Astrocyte of the cerebellum (primary cell): Measurements from ENCODE around the gene SHISA6.
"Not testable (repeated sequence)": the region's sequence is repeated elsewhere in the genome, so short reads cannot be mapped to it uniquely, and the experiment has no call there.

Experiments
- DNase-seq: peaks from one replicate; pipeline ENCODE4 v3.0.0-alpha.2; 2011; ENCODE audit warnings: low read depth
- H3K4me3 ChIP-seq: 2 replicates; pipeline ENCODE4 v1.5.1; 2011; ENCODE audit warnings: mild to moderate bottlenecking, low read depth, low read length, moderate library complexity
- in situ Hi-C: cut with HindIII; loops from 2 replicates; pipeline ENCODE4 v1.10.0; 2017; ENCODE audit warnings: low sequenced_read_pairs
- TF ChIP-seq, protein P1 (sequence below): IDR thresholded peaks from 2 replicates; pipeline ENCODE4 v1.5.1; 2012; ENCODE audit warnings: low read length, low read depth, moderate library complexity, mild to moderate bottlenecking; ENCODE audit errors: missing control alignments

SHISA6 gene

GRCh38 chr17:11303773-11304394, 62.9 kb downstream of the SHISA6 start:
- DNase-seq, result no peak
- TF ChIP-seq, protein P1, sequence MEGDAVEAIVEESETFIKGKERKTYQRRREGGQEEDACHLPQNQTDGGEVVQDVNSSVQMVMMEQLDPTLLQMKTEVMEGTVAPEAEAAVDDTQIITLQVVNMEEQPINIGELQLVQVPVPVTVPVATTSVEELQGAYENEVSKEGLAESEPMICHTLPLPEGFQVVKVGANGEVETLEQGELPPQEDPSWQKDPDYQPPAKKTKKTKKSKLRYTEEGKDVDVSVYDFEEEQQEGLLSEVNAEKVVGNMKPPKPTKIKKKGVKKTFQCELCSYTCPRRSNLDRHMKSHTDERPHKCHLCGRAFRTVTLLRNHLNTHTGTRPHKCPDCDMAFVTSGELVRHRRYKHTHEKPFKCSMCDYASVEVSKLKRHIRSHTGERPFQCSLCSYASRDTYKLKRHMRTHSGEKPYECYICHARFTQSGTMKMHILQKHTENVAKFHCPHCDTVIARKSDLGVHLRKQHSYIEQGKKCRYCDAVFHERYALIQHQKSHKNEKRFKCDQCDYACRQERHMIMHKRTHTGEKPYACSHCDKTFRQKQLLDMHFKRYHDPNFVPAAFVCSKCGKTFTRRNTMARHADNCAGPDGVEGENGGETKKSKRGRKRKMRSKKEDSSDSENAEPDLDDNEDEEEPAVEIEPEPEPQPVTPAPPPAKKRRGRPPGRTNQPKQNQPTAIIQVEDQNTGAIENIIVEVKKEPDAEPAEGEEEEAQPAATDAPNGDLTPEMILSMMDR, result no peak
- in situ Hi-C loops, result no loop called here
- H3K4me3 ChIP-seq, result no peak overlapping the region

GRCh38 chr17:11304568-11304967, 63.6 kb downstream of the SHISA6 start:
- TF ChIP-seq, protein P1, result no peak
- no peak overlapping the region for H3K4me3 ChIP-seq
- in situ Hi-C loops, result no loop called here
- no peak for DNase-seq

DNA sequence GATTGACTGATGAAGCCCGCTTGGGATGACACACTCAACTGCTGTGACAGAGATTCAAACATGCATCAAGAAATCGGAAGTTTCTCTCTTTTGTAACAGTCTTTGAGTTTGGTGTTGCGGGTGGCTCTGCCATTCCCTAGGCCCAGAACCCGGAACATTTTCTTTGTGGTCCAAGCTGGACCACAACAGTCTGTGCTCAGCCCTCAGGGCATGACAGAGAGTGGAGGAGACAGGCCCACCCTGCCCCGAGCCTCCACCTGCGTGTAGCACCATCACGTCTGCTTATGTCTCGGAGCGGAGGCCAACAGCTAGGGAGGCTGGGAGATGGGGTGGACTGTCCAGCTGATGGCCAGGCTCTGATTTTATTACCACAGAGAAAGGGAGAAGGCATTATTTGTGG, 64.5 kb downstream of the SHISA6 start:
- in situ Hi-C loops, result no loop called here
- DNase-seq, result no peak
- H3K4me3 ChIP-seq, result no peak overlapping the region
- TF ChIP-seq, protein P1, result no peak

GRCh38 chr17:11308531-11308930, 67.5 kb downstream of the SHISA6 start:
- in situ Hi-C loops, result no loop called here
- no peak for DNase-seq
- TF ChIP-seq, protein P1, result no peak
- no peak overlapping the region for H3K4me3 ChIP-seq

DNA sequence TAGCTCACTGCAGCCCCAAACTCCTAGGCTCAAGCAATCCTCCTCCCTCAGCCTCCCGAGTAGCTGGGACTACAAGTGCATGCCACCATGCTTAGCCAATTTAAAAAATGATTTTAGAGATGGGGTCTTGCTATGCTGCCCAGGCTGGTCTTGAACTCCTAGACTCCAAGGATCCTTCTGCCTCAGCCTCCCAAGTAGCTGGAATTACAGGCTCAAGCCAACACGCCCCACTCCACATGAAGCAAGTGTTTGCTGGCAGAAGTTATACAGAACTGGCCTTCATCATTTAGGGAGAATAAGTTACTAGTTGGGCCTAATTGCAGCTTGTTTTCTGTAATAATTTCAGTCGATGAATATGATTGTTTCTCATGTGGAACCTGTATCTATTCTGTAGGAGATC, 68.0 kb downstream of the SHISA6 start:
- no peak overlapping the region for H3K4me3 ChIP-seq
- TF ChIP-seq, protein P1, result no peak
- DNase-seq, result no peak
- in situ Hi-C loops, result no loop called here

DNA sequence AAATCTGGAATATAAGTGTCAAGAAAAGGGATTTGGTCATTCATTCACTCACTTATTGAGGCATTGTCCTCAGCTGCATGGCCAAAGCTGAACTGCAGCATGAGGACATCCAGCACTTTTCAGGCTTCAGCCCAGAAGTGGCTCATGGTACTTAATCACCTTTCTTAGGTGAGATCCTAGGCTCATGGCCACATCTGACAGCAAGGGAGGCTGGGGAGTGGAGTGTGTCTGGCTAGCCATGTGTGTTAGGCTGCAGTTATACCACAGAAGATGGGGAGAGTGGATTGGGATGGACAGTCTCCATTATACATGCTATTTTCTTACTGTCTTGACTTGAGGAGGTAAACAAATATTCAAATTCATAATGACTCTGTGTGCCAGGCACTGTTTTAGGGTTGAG, 68.8 kb downstream of the SHISA6 start:
- in situ Hi-C loops, result no loop called here
- TF ChIP-seq, protein P1, result no peak
- no peak for DNase-seq
- no peak overlapping the region for H3K4me3 ChIP-seq

DNA sequence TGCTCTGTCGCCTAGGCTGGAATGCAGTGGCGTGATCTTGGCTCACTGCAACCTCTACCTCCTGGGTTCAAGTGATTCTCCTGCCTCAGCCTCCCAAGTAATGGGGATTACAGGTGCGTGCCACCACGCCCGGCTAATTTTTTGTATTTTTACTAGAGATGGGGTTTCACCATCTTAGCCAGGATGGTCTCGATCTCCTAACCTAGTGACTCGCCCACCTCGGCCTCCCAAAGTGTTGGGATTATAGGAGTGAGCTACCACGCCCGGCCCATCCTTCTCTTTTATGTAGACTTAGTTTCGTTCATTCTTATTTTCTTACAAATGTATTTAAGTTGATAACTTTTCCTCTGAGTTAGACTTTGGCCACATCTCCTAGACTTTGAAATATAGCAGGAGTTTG, 75.4 kb downstream of the SHISA6 start:
- DNase-seq, in situ Hi-C loops, H3K4me3 ChIP-seq: not testable (repeated sequence)
